Mammary microvascular endothelial cell (primary cell): ENCODE results near the gene SERPINB7. TPM values are rescaled to one million over a fixed set of nuclear protein-coding genes. Genes with fewer than 3 reads are reported as not detected.

Source experiments
- total RNA-seq: library from RNA; depleted of rRNA; stranded (reverse); fragments of >200 nt; gene quantifications from 2 replicates; pipeline ENCODE4 v1.2.3, GENCODE V29; 2015

SERPINB7 gene, protein sequence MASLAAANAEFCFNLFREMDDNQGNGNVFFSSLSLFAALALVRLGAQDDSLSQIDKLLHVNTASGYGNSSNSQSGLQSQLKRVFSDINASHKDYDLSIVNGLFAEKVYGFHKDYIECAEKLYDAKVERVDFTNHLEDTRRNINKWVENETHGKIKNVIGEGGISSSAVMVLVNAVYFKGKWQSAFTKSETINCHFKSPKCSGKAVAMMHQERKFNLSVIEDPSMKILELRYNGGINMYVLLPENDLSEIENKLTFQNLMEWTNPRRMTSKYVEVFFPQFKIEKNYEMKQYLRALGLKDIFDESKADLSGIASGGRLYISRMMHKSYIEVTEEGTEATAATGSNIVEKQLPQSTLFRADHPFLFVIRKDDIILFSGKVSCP
- total RNA-seq, result not detected in 2 replicates

DNA sequence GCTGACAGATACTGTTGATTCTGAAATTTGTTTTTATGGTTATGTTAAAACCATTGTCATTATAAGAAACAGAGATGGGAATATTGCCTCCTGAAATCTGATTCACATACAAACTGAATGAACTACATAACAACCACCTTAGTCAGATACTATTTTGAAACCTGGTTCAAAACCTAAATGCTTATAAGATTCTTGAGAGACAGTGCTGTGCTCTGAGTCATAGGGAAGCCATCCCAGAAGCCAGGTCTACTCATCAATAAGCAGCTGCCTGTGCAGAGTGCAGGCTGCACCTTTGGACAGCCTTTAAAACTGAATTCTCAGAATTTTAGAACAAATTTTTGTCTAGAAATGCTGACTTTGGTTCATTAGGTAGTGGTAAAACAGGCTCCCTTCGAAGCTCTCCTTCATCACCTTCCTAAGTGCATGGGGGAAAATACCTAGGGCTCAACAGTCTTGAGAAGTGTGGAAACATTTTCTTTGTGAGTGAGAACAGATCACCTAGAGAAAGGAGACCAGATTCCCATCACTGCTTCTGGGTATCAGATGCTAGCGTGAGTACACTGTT lies at the start of gene SERPINB7:
SERPINB7 (plus strand) TSS at position 253 of the 565 bp plus-strand sequence. CDS start 6,955 bp downstream, outside the sequence.

Other genes starting within 250 kb of the SERPINB7 start
- gene SERPINB12, start 233.0 kb upstream of the SERPINB7 start, total RNA-seq, result not detected in 2 replicates
- gene SERPINB13, start 188.1 kb upstream of the SERPINB7 start, total RNA-seq, result not detected in 2 replicates
- gene SERPINB4, start 131.2 kb upstream of the SERPINB7 start, total RNA-seq, result not detected in 2 replicates
- gene SERPINB3, start 113.5 kb upstream of the SERPINB7 start, total RNA-seq, result not detected in 2 replicates
- gene SERPINB11, start 72.5 kb upstream of the SERPINB7 start, total RNA-seq, result not detected in 2 replicates
- gene SERPINB2, start 112.3 kb downstream of the SERPINB7 start, total RNA-seq, result 5.7 and 6.3 TPM in 2 replicates
- gene SERPINB10, start 132.5 kb downstream of the SERPINB7 start, total RNA-seq, result 3.4 TPM in 1 of 2 replicates, not detected in the other
- gene HMSD, start 173.9 kb downstream of the SERPINB7 start, total RNA-seq, result not detected in 2 replicates
- 23.3 and 24.1 TPM in 2 replicates for gene SERPINB8, start 194.7 kb downstream of the SERPINB7 start, total RNA-seq